Hematopoietic multipotent progenitor cell treated with erythropoietin and hydrocortisone succinate and interleukin-3 and kit ligand, for 8 days (in vitro differentiated cells): ENCODE measurements around the gene F10.
"Not testable (repeated sequence)": the region's sequence is repeated elsewhere in the genome, so short reads cannot be mapped to it uniquely, and the experiment has no call there.

Experiments
- DNase-seq: peaks from one replicate; pipeline ENCODE4 v3.0.0-alpha.2; 2015

The F10 gene

DNA sequence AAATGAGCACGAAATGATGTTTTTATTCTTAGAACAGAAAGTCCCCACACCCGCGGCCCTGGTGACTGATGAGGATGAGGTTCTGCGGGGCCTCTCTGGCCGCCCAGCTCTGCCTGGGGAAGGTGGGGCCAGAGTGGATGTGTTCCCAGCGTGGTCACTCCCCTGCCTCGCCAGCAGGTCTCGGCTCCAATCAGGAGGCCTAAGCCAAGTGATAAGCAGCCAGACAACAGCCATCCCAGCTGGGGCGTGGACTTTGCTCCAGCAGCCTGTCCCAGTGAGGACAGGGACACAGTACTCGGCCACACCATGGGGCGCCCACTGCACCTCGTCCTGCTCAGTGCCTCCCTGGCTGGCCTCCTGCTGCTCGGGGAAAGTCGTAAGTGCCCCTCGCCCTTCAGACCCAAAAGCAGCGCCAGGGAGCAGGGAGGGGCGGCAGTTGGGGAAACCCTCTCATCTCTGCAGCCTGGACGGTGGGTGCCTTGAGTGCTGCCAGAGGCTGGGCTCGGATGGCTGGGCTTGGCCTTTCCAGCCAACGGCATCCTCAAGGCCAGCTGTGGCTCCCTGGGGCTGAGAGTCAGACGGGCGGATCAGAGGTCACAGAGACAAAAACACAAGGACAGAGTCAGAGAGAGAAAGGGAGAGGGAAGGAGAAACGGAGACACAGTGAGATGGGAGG is at the start of gene F10:
Gene F10 (plus strand): TSS at position 250 of the 676 bp plus-strand sequence. CDS start 57 bp downstream, at position 307.
- DNase-seq = no peak

- DNase-seq = no peak
Observed at GRCh38 chr13:113073942-113074341, 48.7 kb upstream of the F10 start.

- no peak for DNase-seq
Observed at GRCh38 chr13:113074401-113074800, 48.2 kb upstream of the F10 start.

- DNase-seq = no peak
Observed at GRCh38 chr13:113074876-113075275, 47.7 kb upstream of the F10 start.

- DNase-seq = no peak
Observed at GRCh38 chr13:113075711-113076110, 46.9 kb upstream of the F10 start.

DNA sequence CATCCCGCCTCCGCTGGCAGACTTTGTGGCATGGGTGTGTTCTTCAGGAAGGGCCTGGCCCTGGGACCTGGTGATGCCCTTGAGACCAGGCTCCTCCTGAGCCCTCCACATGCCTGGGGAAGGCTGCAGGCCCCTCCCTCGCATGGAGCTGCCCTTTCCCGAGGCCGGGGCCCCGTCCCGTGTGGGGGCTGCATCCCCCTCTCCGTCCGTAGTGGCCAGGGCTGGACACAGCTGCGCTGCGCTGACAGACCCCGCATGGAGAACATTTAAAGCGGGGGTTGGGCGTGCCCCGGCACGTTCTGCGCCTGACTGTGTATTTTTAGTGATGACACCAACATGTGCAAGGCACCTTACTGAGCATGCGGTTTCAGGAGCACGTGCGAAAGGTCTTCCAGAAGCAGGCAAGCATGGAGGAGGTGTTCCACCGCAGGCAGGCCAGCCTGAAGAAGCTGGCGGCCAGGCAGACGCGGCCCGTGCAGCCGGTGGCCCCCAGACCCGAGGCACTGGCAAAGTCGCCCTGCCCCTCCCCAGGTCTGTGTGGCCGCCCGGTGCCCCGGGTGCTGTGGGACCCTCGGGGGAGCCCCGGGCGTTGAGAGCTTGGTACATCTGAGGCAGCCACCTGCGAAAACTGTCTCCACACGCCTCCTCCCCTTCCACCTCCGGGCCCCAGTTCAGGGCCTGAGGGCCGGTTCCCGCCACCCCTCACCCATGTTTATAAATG is 45.8 kb upstream of the F10 start:
- no peak for DNase-seq

- no peak for DNase-seq
Observed at GRCh38 chr13:113077566-113077952, 45.0 kb upstream of the F10 start.

DNA sequence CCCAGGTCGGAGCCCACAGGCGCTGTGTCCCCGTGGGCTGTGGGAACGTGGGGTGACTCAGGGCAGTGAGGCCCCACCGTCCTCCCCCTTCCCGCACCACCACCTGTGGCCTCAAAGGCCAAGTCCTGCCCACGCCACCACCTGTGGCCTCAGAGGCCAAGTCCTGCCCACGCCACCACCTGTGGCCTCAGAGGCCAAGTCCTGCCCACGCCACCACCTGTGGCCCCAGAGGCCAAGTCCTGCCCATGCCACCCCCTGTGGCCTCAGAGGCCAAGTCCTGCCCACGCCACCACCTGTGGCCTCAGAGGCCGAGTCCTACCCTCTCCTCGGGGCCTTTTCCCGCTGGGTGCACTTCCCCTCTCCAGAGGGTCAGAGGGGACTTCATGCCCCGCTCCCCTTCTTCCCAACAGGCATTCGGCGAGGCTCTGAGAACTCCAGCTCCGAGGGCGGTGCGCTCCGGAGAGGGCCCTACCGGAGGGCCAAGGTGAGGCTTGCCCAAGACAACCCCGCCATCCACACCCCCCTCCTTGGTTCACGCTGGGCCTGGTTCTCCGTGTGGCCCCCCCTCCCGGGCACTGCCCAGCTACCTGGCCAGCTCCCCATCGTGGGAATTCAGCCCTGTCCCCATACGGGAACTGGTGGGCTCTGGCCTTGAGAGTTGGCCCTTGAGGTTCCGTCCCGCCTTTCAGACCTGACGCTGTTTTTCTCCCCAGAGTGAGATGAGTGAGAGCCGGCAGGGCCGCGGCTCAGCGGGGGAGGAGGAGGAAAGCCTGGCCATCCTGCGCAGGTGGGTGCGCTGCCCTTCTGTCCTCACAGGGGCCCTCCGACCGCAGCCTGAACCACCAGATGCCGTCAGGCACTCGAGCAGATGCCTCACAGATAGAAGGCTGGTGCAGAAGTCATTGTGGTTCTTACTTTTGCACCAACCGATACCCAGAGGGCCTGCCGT is 44.4 kb upstream of the F10 start:
- DNase-seq = no peak

- no peak for DNase-seq
Observed at GRCh38 chr13:113078902-113079780, 43.5 kb upstream of the F10 start.

DNA sequence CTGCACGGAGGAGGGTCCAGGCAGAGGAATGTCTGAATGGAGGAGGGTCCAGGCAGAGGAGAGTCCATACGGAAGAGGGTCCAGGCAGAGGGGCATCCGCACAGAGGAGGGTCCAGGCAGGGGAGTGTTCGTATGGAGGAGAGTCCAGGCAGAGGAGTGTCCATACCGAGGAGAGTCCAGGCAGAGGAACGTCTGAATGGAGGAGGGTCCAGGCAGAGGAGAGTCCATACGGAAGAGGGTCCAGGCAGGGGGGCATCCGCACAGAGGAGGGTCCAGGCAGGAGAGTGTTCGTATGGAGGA is 42.9 kb upstream of the F10 start:
- DNase-seq = not testable (repeated sequence)

DNA sequence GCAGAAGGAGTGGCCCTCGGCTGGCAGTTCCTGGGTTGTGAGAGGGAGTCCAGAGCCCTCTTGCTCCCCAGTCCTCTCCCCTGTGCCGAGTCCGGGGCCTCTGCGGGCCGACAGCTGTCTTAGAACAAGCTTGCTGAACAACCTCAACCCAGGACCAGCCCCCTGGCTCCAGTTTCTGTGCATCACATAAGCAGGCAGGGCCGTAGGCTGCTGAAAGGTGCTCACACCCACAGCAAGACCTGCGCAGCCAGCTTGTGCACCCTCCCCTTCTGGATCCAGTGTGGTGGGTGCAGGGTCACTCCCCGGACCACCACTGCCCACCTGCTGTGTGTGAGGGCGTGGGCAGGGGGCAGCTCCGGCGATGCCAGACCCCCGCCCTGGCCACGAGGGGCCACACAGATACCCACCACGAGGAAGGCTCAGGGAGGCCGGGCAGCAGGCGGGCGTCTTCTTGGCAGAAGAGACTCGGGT is 42.2 kb upstream of the F10 start:
- no peak for DNase-seq

DNA sequence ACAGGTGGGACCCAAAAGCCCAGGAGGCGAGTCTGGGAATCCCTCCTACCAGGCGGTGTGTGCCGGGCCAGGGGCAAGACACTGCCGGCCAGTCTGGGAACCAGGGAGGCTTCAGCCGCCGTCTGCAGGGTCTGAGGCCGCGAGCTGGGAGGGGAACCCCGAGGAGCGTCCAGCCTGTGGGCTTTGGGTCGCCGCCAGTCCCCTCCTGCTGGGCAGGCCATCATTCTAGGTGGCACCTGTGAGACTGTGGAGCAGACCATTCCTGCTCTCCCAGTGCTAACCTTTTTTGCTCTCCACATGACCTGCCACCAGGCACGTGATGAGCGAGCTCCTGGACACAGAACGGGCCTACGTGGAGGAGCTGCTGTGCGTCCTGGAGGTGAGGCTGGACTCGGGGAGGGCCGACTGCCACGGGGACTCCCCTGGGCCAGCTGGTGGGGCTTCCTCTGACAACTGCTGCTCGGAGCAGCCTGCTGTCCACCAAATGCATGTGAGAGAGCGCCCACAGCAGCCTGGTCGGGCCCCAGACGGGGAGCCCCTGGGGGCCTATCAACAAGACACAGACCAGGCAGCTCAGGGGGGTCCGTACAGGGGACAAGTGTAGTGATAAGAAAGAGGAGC is 41.6 kb upstream of the F10 start:
- no peak for DNase-seq

DNA sequence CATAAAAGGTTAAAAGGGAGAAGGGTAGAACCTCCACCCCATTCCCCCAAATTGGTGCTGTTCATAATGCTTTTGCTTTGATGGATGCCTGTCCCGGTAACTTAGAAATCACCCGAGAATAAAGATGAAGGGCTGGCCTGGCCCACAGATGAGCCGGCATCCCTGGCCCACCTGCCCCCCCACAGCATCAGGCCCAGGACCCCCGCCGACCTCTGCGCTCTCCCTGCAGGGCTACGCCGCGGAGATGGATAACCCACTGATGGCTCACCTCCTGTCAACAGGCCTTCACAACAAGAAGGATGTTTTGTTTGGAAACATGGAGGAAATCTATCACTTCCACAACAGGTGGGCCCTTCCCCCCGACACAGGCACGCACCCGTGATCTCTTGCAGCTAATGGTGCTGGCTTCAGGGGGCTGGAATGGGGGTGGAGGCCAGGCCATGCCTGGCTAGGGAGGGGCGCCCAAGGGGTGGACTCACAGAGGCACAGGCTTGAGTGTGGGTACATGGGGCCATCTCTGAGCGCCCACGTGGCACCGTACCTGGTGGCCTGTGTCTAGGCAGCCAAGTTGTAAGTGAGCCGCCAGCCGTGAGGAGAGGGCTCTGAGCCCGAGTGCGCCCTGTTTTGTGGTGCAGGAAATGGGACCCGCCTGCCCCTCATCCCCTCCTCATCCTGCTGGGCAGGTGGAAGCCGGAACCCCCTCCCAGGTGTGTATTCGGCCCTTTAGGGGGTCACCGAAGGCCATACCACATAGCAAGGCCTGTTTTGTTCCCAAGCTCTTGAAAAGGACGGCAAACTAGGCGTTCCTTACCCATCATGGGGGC is 40.2 kb upstream of the F10 start:
- no peak for DNase-seq

GRCh38 chr13:113083022-113083373 is 39.6 kb upstream of the F10 start:
- no peak for DNase-seq

- no peak for DNase-seq
Observed at GRCh38 chr13:113083402-113084061, 39.1 kb upstream of the F10 start.

DNA sequence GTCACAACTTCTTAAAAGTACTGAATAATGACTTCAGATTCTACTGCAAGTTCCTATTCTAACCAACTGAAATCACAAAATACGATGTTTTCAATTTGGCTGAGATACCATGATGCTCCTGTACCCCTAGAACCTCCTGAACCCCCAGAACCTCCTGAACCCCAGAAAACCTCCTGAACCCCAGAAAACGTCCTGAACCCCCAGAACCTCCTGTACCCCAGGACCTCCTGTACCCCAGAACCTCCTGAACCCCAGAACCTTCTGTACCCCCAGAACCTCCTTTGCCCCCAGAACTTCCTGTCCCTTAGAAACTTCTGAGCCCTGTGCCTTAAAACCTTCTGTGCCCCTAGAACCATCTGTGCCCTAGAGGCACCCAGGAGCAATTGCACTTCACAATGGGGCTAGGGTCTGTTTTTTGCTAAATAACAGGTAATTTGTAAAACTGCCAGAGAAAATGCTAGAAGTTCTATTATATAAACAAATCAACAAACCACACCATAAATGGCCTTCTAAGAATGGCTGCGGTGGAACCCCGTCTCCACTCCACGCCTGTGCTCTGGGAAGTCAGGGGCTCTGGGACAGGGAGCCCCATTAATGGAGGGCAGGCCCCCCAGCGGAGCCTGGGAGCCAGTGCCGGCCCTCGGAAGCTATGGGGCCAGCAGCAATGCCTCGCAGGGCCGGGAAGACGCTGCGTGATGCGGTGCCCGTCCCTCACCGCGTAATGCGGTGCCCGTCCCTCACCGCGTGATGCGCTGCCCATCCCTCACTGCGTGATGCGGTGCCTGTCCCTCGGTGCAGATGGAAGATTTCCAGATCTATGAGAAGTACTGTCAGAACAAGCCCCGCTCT is 38.3 kb upstream of the F10 start:
- no peak for DNase-seq

DNA sequence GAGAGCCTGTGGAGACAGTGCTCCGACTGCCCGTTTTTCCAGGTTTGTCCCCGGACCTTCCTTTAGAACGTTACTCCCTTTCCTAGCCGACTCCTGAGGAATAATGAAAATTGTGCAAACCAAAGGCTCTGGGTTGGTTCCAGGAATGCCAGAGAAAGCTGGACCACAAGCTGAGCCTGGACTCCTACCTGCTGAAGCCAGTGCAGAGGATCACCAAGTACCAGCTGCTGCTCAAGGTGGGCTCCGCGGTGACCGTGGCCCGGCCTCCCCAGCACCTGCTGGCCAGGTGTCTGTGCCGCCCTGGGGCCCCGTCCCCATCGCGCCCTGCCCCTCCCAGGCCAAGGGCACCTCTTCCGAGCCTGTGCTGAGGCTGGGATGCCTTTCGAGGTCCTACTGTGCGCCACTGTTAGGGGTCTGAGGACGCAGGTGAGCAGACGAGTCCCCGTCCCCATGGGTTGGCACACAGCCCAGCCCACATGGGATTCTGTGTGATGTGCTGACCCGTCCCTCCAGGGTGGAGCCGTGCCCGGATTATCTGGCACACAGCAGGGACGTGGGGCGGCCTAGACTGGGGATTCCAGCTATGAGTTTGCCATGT is 37.6 kb upstream of the F10 start:
- no peak for DNase-seq

DNA sequence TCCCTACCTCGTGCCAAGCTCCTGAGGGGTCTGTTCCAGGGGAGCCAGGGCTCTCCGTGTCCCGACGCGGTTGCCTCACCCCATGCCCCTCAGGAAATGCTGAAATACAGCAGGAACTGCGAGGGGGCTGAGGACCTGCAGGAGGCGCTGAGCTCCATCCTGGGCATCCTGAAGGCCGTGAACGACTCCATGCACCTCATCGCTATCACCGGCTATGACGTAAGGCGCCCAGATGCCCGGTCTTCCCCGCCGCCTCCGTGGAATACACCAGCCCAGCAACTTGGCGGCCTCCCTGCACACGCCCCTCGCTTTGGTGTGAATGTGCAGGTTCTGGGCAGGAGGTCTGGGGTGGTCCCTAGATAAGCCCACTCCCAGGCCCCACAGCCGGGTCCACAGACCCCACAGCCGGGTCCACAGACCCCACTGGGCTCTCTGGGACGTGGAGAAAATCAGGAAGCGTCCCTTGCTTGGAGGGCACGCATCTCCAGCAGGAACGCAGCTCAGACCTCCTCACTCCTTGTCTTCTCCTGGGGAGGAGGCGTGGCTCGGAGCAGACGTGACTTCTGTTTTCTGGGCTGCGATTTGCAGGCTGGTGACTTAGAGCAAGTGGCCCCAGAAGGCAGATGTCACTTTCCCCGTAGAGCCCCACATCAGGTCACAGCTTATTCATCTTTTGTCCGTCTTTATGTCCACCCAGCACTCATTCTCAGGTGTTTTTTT is 36.4 kb upstream of the F10 start:
- DNase-seq = no peak
